ENCODE results near the gene MAPK12.

The MAPK12 gene

GRCh38 chr22:50250555-50251476 lies 10.7 kb downstream of the MAPK12 start, which contains the start of gene HDAC10:
Gene HDAC10, minus strand, starts transcription at chr22:50251265. Its CDS starts 233 bp downstream, at chr22:50251032.
- DNase-seq = peak; percentile 79

- no peak for DNase-seq
Measured at GRCh38 chr22:50250249-50250554, 11.3 kb downstream of the MAPK12 start.

- no peak for DNase-seq
Measured at GRCh38 chr22:50249341-50250248, 11.9 kb downstream of the MAPK12 start.

GRCh38 chr22:50248196-50249081 lies 13.0 kb downstream of the MAPK12 start:
- DNase-seq = no peak

GRCh38 chr22:50247748-50248147 lies 13.7 kb downstream of the MAPK12 start:
- peak; percentile 68 for DNase-seq

GRCh38 chr22:50246242-50247175 lies 15.0 kb downstream of the MAPK12 start:
- no peak for DNase-seq

- DNase-seq = peak; percentile 79
Measured at GRCh38 chr22:50245214-50246072, 16.0 kb downstream of the MAPK12 start.

- peak; percentile 92 for DNase-seq
Measured at GRCh38 chr22:50244420-50245213, 16.9 kb downstream of the MAPK12 start, which contains the start of gene TUBGCP6. Gene TUBGCP6, minus strand, starts transcription at chr22:50245023. Its CDS starts 564 bp downstream, at chr22:50244459.

GRCh38 chr22:50243685-50244419 lies 17.6 kb downstream of the MAPK12 start:
- no peak for DNase-seq

GRCh38 chr22:50242406-50242949 lies 19.0 kb downstream of the MAPK12 start:
- DNase-seq = no peak

- no peak for DNase-seq
Measured at GRCh38 chr22:50238755-50239154, 22.7 kb downstream of the MAPK12 start.

- DNase-seq = no peak
Measured at GRCh38 chr22:50236731-50237409, 24.6 kb downstream of the MAPK12 start.

GRCh38 chr22:50233223-50233622 lies 28.3 kb downstream of the MAPK12 start:
- no peak for DNase-seq

GRCh38 chr22:50232481-50233151 lies 28.9 kb downstream of the MAPK12 start:
- no peak for DNase-seq

GRCh38 chr22:50229370-50229769 lies 32.1 kb downstream of the MAPK12 start:
- no peak for DNase-seq

GRCh38 chr22:50228366-50228765 lies 33.1 kb downstream of the MAPK12 start:
- no peak for DNase-seq

GRCh38 chr22:50227579-50228215 lies 33.8 kb downstream of the MAPK12 start:
- no peak for DNase-seq
